Medulla oblongata (tissue), 1 donor: ENCODE results near the gene RPS6KA6.

Experiments
- DNase-seq: peaks from one replicate; pipeline ENCODE4 v3.0.0-alpha.2; 2015; ENCODE audit errors: extremely low spot score

Gene RPS6KA6

GRCh38 chrX:84187533-84188319, at the start of gene RPS6KA6:
RPS6KA6 (minus strand) TSS chrX:84188199; CDS start chrX:84187899, 300 bp downstream.
- peak; percentile 2 for DNase-seq

GRCh38 chrX:84224741-84225140, 36.7 kb upstream of the RPS6KA6 start:
- no peak for DNase-seq

- no peak for DNase-seq
These were observed 35.3 kb upstream of the RPS6KA6 start for GRCh38 chrX:84223261-84223660.

- no peak for DNase-seq
These were observed 33.2 kb upstream of the RPS6KA6 start for GRCh38 chrX:84221181-84221580.

- DNase-seq = no peak
These were observed 31.6 kb upstream of the RPS6KA6 start for GRCh38 chrX:84219551-84219950.

GRCh38 chrX:84218726-84219125, 30.7 kb upstream of the RPS6KA6 start:
- no peak for DNase-seq

GRCh38 chrX:84216881-84217280, 28.9 kb upstream of the RPS6KA6 start:
- no peak for DNase-seq

GRCh38 chrX:84216406-84216805, 28.4 kb upstream of the RPS6KA6 start:
- DNase-seq = no peak

- no peak for DNase-seq
These were observed 17.3 kb upstream of the RPS6KA6 start for GRCh38 chrX:84205276-84205675.

GRCh38 chrX:84199688-84200087, 11.7 kb upstream of the RPS6KA6 start:
- DNase-seq = no peak

GRCh38 chrX:84197550-84197949, 9.6 kb upstream of the RPS6KA6 start:
- DNase-seq = no peak

- DNase-seq = no peak
These were observed 4.0 kb upstream of the RPS6KA6 start for GRCh38 chrX:84192006-84192405.

- no peak for DNase-seq
These were observed 1.1 kb upstream of the RPS6KA6 start for GRCh38 chrX:84189125-84189524.

- peak; percentile 20 for DNase-seq
These were observed 378 bp upstream of the RPS6KA6 start for GRCh38 chrX:84188320-84188834.

- no peak for DNase-seq
These were observed 1.1 kb downstream of the RPS6KA6 start for GRCh38 chrX:84186603-84187532.

- no peak for DNase-seq
These were observed 5.5 kb downstream of the RPS6KA6 start for GRCh38 chrX:84182516-84182915.

GRCh38 chrX:84175958-84176357, 12.0 kb downstream of the RPS6KA6 start:
- DNase-seq = no peak

- no peak for DNase-seq
These were observed 12.7 kb downstream of the RPS6KA6 start for GRCh38 chrX:84175274-84175673.

GRCh38 chrX:84174348-84174747, 13.7 kb downstream of the RPS6KA6 start:
- no peak for DNase-seq

GRCh38 chrX:84170931-84171330, 17.1 kb downstream of the RPS6KA6 start:
- DNase-seq = no peak

GRCh38 chrX:84168574-84168973, 19.4 kb downstream of the RPS6KA6 start:
- DNase-seq = no peak

GRCh38 chrX:84168095-84168494, 19.9 kb downstream of the RPS6KA6 start:
- no peak for DNase-seq

- no peak for DNase-seq
These were observed 22.3 kb downstream of the RPS6KA6 start for GRCh38 chrX:84165711-84166110.
